Neural progenitor cell (in vitro differentiated cells): ENCODE results near the gene PCCA. TPM values are rescaled to one million over a fixed set of nuclear protein-coding genes. Genes with fewer than 3 reads are reported as not detected.

Source experiments
- DNase-seq: peaks from one replicate; pipeline ENCODE4 v3.0.0-alpha.2; 2016; ENCODE audit warnings: low spot score
- H2AFZ ChIP-seq: fragments of 200-600 bp; sonication (generic); replicated peaks from 2 replicates; pipeline ENCODE4 v1.6.1; 2016; ENCODE audit warnings: antibody characterized with exemption
- H3F3A ChIP-seq: fragments of 200-600 bp; sonication (generic); 2 replicates; pipeline ENCODE4 v1.6.1; 2016; ENCODE audit warnings: antibody characterized with exemption, low read depth
- H3K27ac ChIP-seq: fragments of 200-600 bp; sonication (generic); 2 replicates; pipeline ENCODE4 v1.5.1; 2016; ENCODE audit warnings: mild to moderate bottlenecking
- H3K27me3 ChIP-seq: fragments of 200-600 bp; sonication (generic); 2 replicates; pipeline ENCODE4 v1.6.1; 2016; ENCODE audit warnings: mild to moderate bottlenecking, moderate library complexity
- H3K36me3 ChIP-seq: fragments of 200-600 bp; sonication (generic); 2 replicates; pipeline ENCODE4 v1.5.1; 2016
- H3K4me1 ChIP-seq: fragments of 200-600 bp; sonication (generic); 2 replicates; pipeline ENCODE4 v1.6.1; 2016; ENCODE audit warnings: mixed run types
- H3K4me2 ChIP-seq: fragments of 200-600 bp; sonication (generic); 2 replicates; pipeline ENCODE4 v1.6.1; 2016
- H3K4me3 ChIP-seq: fragments of 200-600 bp; sonication (generic); 2 replicates; pipeline ENCODE4 v1.5.1; 2016
- H3K79me2 ChIP-seq: fragments of 200-600 bp; sonication (generic); 2 replicates; pipeline ENCODE4 v1.6.1; 2016; ENCODE audit warnings: low read depth
- H3K9ac ChIP-seq: fragments of 200-600 bp; sonication (generic); 2 replicates; pipeline ENCODE4 v1.6.1; 2016
- H3K9me3 ChIP-seq: fragments of 200-600 bp; sonication (generic); 2 replicates; pipeline ENCODE4 v1.5.1; 2016; ENCODE audit warnings: low read depth
- H4K20me1 ChIP-seq: fragments of 200-600 bp; sonication (generic); 2 replicates; pipeline ENCODE4 v1.6.1; 2016; ENCODE audit warnings: low read depth
- H3K27ac Mint-ChIP-seq: 3 replicates; pipeline ENCODE4 v1.8.0; 2021; ENCODE audit warnings: mixed read lengths
- H3K27me3 Mint-ChIP-seq: 2 replicates; pipeline ENCODE4 v1.8.0; 2022; ENCODE audit warnings: low read depth, mild to moderate bottlenecking, inconsistent platforms, moderate library complexity, mixed read lengths; ENCODE audit not compliant: insufficient read depth
- H3K36me3 Mint-ChIP-seq: 3 replicates; pipeline ENCODE4 v1.8.0; 2021; ENCODE audit warnings: mixed read lengths
- H3K4me1 Mint-ChIP-seq: 3 replicates; pipeline ENCODE4 v1.8.0; 2021; ENCODE audit warnings: mixed read lengths
- H3K4me3 Mint-ChIP-seq: 3 replicates; pipeline ENCODE4 v1.8.0; 2021; ENCODE audit warnings: mild to moderate bottlenecking, moderate library complexity, mixed read lengths
- H3K9me3 Mint-ChIP-seq: 3 replicates; pipeline ENCODE4 v1.8.0; 2020; ENCODE audit warnings: mixed read lengths
- EZH2 ChIP-seq: fragments of 200-600 bp; sonication (generic); IDR thresholded peaks from 2 replicates; pipeline ENCODE4 v1.6.1; 2017; ENCODE audit warnings: antibody characterized with exemption, mild to moderate bottlenecking, moderate library complexity
- EZH2phosphoT487 ChIP-seq: fragments of 200-600 bp; sonication (generic); IDR thresholded peaks from 2 replicates; pipeline ENCODE4 v1.6.1; 2017; ENCODE audit warnings: antibody characterized with exemption
- total RNA-seq: library from RNA; depleted of rRNA; stranded (reverse); fragments of >200 nt; gene quantifications from 2 replicates; pipeline ENCODE4 v1.2.3, GENCODE V29; 2015; ENCODE audit warnings: low replicate concordance
- TF ChIP-seq, protein P1 (sequence below): fragments of 200-600 bp; sonication (generic); IDR thresholded peaks from 2 replicates; pipeline ENCODE4 v1.5.1; 2017; ENCODE audit warnings: antibody characterized with exemption, mild to moderate bottlenecking

The PCCA gene
- total RNA-seq, 1 donor from 2014 or later = 60.6 TPM

DNA sequence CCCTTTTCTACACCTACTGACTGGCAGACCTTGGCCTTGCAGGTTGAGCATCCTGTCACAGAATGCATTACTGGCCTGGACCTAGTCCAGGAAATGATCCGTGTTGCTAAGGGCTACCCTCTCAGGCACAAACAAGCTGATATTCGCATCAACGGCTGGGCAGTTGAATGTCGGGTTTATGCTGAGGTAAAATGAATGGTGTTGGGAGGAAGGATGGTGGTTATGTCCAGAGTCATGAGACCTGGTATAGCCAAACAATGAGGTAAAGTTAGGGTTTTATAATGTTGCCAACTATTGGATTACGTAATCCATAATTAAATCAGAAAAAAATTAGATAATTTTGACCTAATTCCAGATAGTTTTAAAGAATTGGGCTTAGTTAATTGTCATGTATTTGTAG, 212.5 kb downstream of the PCCA start:
- Histone ChIP-seq H2AFZ (no peak overlapping the region), H3K27ac (no peak overlapping the region), H3K4me3 (no peak overlapping the region), H3K79me2 (no peaks in the 10 kb centered on the region), H3K9ac (no peak overlapping the region), H3K4me2 (no peak overlapping the region), H3K9me3 (no peaks in the 10 kb centered on the region), H3K27me3 (no peaks in the 10 kb centered on the region), H4K20me1 (no peaks in the 10 kb centered on the region), H3K36me3 (no peaks in the 10 kb centered on the region), H3F3A (no peaks in the 10 kb centered on the region), H3K4me1 (peaks cover 9% of the 10 kb centered on the region)
- Mint-ChIP-seq H3K4me1 (peaks cover 52% of the 10 kb centered on the region), H3K9me3 (no peaks in the 10 kb centered on the region), H3K4me3 (no peak overlapping the region), H3K27me3 (no peaks in the 10 kb centered on the region), H3K36me3 (peaks cover 2% of the 10 kb centered on the region), H3K27ac (no peak overlapping the region)
- DNase-seq = no peak
- TF ChIP-seq, protein P1, sequence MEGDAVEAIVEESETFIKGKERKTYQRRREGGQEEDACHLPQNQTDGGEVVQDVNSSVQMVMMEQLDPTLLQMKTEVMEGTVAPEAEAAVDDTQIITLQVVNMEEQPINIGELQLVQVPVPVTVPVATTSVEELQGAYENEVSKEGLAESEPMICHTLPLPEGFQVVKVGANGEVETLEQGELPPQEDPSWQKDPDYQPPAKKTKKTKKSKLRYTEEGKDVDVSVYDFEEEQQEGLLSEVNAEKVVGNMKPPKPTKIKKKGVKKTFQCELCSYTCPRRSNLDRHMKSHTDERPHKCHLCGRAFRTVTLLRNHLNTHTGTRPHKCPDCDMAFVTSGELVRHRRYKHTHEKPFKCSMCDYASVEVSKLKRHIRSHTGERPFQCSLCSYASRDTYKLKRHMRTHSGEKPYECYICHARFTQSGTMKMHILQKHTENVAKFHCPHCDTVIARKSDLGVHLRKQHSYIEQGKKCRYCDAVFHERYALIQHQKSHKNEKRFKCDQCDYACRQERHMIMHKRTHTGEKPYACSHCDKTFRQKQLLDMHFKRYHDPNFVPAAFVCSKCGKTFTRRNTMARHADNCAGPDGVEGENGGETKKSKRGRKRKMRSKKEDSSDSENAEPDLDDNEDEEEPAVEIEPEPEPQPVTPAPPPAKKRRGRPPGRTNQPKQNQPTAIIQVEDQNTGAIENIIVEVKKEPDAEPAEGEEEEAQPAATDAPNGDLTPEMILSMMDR = no peak
- TF ChIP-seq EZH2phosphoT487 (no peak), EZH2 (no peak)

DNA sequence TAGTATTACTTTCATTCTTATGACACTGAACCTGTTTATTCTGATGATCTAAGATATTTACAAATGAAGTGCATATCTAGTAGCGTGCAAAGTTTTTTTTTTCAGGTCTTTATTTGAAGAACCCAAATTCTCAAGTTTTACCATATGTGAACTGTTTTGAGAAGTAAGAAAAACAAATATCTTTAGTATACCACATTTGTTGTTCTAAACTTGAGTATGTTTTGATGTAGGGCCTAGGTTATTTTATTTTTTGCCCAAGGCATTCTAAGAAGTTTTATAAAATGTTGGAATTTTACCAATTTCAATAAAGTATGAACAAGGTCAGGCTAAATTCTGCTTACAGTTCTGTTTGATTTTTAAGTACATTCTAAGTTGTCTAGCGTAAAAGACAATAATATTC, 213.5 kb downstream of the PCCA start:
- no peak for DNase-seq
- Histone ChIP-seq H3K4me2 (no peak overlapping the region), H4K20me1 (no peaks in the 10 kb centered on the region), H3K9me3 (no peaks in the 10 kb centered on the region), H3K9ac (no peak overlapping the region), H3F3A (no peaks in the 10 kb centered on the region), H3K27ac (no peak overlapping the region), H3K36me3 (no peaks in the 10 kb centered on the region), H3K27me3 (no peaks in the 10 kb centered on the region), H3K4me3 (no peak overlapping the region), H3K79me2 (no peaks in the 10 kb centered on the region), H3K4me1 (peaks cover 13% of the 10 kb centered on the region), H2AFZ (no peak overlapping the region)
- H3K4me1 Mint-ChIP-seq = peaks cover 62% of the 10 kb centered on the region
- peak overlapping the region; percentile 60 for H3K27ac Mint-ChIP-seq
- TF ChIP-seq, protein P1 = no peak
- TF ChIP-seq EZH2 = no peak
- TF ChIP-seq EZH2phosphoT487 = no peak
- no peaks in the 10 kb centered on the region for H3K27me3 Mint-ChIP-seq
- H3K9me3 Mint-ChIP-seq = no peaks in the 10 kb centered on the region
- peaks cover 2% of the 10 kb centered on the region for H3K36me3 Mint-ChIP-seq
- no peak overlapping the region for H3K4me3 Mint-ChIP-seq

DNA sequence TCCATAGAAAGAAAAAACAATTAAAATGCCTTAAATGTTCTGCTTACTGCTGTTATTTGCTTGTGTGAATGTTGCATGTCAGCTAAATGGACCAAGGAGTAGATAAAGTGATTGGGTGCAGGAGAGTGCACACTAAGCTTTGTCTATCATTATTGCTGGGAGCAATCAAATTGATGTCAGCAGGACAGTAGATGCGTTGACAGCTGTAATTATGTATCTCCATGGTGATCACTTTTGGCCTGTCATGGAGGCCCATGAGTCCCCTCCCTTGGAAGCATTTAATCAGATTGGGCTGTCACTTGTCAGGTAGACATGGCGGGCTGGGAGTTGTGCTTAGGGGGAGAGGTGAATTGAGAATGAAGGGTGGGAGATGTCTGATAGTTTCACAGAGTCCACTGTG, 215.3 kb downstream of the PCCA start:
- H3K9me3 Mint-ChIP-seq = no peaks in the 10 kb centered on the region
- Histone ChIP-seq H3K9me3 (no peaks in the 10 kb centered on the region), H3K36me3 (no peaks in the 10 kb centered on the region), H4K20me1 (no peaks in the 10 kb centered on the region), H3K4me2 (no peak overlapping the region), H3F3A (no peaks in the 10 kb centered on the region), H3K9ac (no peak overlapping the region), H3K27me3 (no peaks in the 10 kb centered on the region), H2AFZ (no peak overlapping the region), H3K4me3 (no peak overlapping the region), H3K4me1 (peaks cover 6% of the 10 kb centered on the region), H3K27ac (no peak overlapping the region), H3K79me2 (no peaks in the 10 kb centered on the region)
- DNase-seq = no peak
- H3K36me3 Mint-ChIP-seq = no peaks in the 10 kb centered on the region
- peak overlapping the region; percentile 39 for H3K4me3 Mint-ChIP-seq
- TF ChIP-seq, protein P1 = no peak
- TF ChIP-seq EZH2phosphoT487 = no peak
- TF ChIP-seq EZH2 = no peak
- peak overlapping the region; percentile 28 for H3K27ac Mint-ChIP-seq
- no peaks in the 10 kb centered on the region for H3K27me3 Mint-ChIP-seq
- peaks cover 64% of the 10 kb centered on the region for H3K4me1 Mint-ChIP-seq
